GM23338 (cell line): ENCODE results near the gene ALDH7A1. TPM values are rescaled to one million over a fixed set of nuclear protein-coding genes. Genes with fewer than 3 reads are reported as not detected.

Experiments
- ATAC-seq: fragments of 200-7000 bp; cut with Tn5 transposase; 3 replicates; pipeline ENCODE4 v1.9.1; 2020
- DNase-seq: peaks from one replicate; pipeline ENCODE4 v3.0.0-alpha.2; 2015; ENCODE audit warnings: low spot score
- H2AFZ ChIP-seq: fragments of 200-600 bp; sonication (generic); 2 replicates; pipeline ENCODE4 v1.8.0; 2016; ENCODE audit warnings: antibody characterized with exemption, mild to moderate bottlenecking, moderate library complexity
- H3F3A ChIP-seq: fragments of 200-600 bp; sonication (generic); replicated peaks from 2 replicates; pipeline ENCODE4 v1.8.0; 2017; ENCODE audit warnings: antibody characterized with exemption, mixed run types, low read depth
- H3K27ac ChIP-seq: fragments of 200-600 bp; sonication (generic); 2 replicates; pipeline ENCODE4 v1.6.1; 2016; ENCODE audit warnings: low read depth
- H3K27me3 ChIP-seq: fragments of 200-600 bp; sonication (generic); 2 replicates; pipeline ENCODE4 v1.8.0; 2016; ENCODE audit warnings: mild to moderate bottlenecking, mixed run types, moderate library complexity; ENCODE audit not compliant: insufficient read depth
- H3K36me3 ChIP-seq: fragments of 200-600 bp; sonication (generic); 2 replicates; pipeline ENCODE4 v1.8.0; 2016; ENCODE audit warnings: mild to moderate bottlenecking; ENCODE audit not compliant: insufficient read depth
- H3K4me1 ChIP-seq: fragments of 200-600 bp; sonication (generic); 2 replicates; pipeline ENCODE4 v1.8.0; 2016; ENCODE audit warnings: mild to moderate bottlenecking, moderate library complexity; ENCODE audit not compliant: insufficient read depth
- H3K4me2 ChIP-seq: fragments of 200-600 bp; sonication (generic); 2 replicates; pipeline ENCODE4 v1.7.1; 2017; ENCODE audit warnings: mixed run types
- H3K4me3 ChIP-seq: fragments of 200-600 bp; sonication (generic); 2 replicates; pipeline ENCODE4 v1.6.1; 2016; ENCODE audit warnings: mixed run types
- H3K79me2 ChIP-seq: fragments of 200-600 bp; sonication (generic); replicated peaks from 2 replicates; pipeline ENCODE4 v1.8.0; 2017; ENCODE audit warnings: mild to moderate bottlenecking; ENCODE audit not compliant: insufficient read depth
- H3K9me2 ChIP-seq: fragments of 200-600 bp; sonication (generic); 2 replicates; pipeline ENCODE4 v1.8.0; 2017; ENCODE audit not compliant: insufficient read depth
- H4K20me1 ChIP-seq: fragments of 200-600 bp; sonication (generic); replicated peaks from 2 replicates; pipeline ENCODE4 v1.8.0; 2017; ENCODE audit warnings: mild to moderate bottlenecking; ENCODE audit not compliant: insufficient read depth
- H3K27ac Mint-ChIP-seq: 2 replicates; pipeline ENCODE4 v1.8.0; 2020; ENCODE audit warnings: inconsistent platforms, mild to moderate bottlenecking, moderate library complexity, mixed read lengths
- H3K27me3 Mint-ChIP-seq: 3 replicates; pipeline ENCODE4 v1.8.0; 2022; ENCODE audit warnings: low read depth, mild to moderate bottlenecking, moderate library complexity, mixed read lengths, inconsistent platforms; ENCODE audit not compliant: insufficient read depth, poor library complexity
- H3K36me3 Mint-ChIP-seq: 3 replicates; pipeline ENCODE4 v1.8.0; 2021; ENCODE audit warnings: low read depth, mild to moderate bottlenecking, inconsistent platforms, moderate library complexity, mixed read lengths
- H3K4me1 Mint-ChIP-seq: 3 replicates; pipeline ENCODE4 v1.8.0; 2020; ENCODE audit warnings: mild to moderate bottlenecking, inconsistent platforms, mixed read lengths
- H3K4me3 Mint-ChIP-seq: 3 replicates; pipeline ENCODE4 v1.8.0; 2021; ENCODE audit warnings: moderate library complexity, mild to moderate bottlenecking, inconsistent platforms, mixed read lengths
- H3K9me3 Mint-ChIP-seq: 3 replicates; pipeline ENCODE4 v1.8.0; 2020; ENCODE audit warnings: moderate library complexity, mild to moderate bottlenecking, inconsistent platforms, mixed read lengths
- CREB1 ChIP-seq: fragments of 250-450 bp; sonication (Bioruptor Pico); IDR thresholded peaks from 2 replicates; pipeline ENCODE4 v1.5.0; 2020; ENCODE audit warnings: low read depth, mild to moderate bottlenecking, moderate library complexity
- ETS1 ChIP-seq: IDR thresholded peaks from 2 replicates; pipeline ENCODE4 v1.6.1; 2016; ENCODE audit warnings: antibody characterized with exemption
- EZH2 ChIP-seq: fragments of 200-600 bp; sonication (generic); IDR thresholded peaks from one replicate; pipeline ENCODE4 v1.8.0; 2017; ENCODE audit warnings: antibody characterized with exemption, mild to moderate bottlenecking, low read depth; ENCODE audit not compliant: unreplicated experiment
- EZH2phosphoT487 ChIP-seq: fragments of 200-600 bp; sonication (generic); IDR thresholded peaks from one replicate; pipeline ENCODE4 v1.8.1; 2018; ENCODE audit warnings: antibody characterized with exemption; ENCODE audit not compliant: unreplicated experiment
- JUNB ChIP-seq: IDR thresholded peaks from one replicate; pipeline ENCODE4 v1.6.1; 2016; ENCODE audit warnings: antibody characterized with exemption; ENCODE audit not compliant: unreplicated experiment
- NANOG ChIP-seq: IDR thresholded peaks from 2 replicates; pipeline ENCODE4 v1.6.1; 2016; ENCODE audit warnings: antibody characterized with exemption, borderline replicate concordance
- REST ChIP-seq: IDR thresholded peaks from one replicate; pipeline ENCODE4 v1.6.1; 2018; ENCODE audit warnings: antibody characterized with exemption; ENCODE audit not compliant: unreplicated experiment
- ZNF114 ChIP-seq: fragments of 250-450 bp; sonication (Bioruptor Pico); IDR thresholded peaks from 2 replicates; pipeline ENCODE4 v1.5.0; 2020; ENCODE audit warnings: mild to moderate bottlenecking, moderate library complexity
- ZNF331 ChIP-seq: fragments of 250-450 bp; sonication (Bioruptor Pico); IDR thresholded peaks from 2 replicates; pipeline ENCODE4 v1.5.0; 2020; ENCODE audit warnings: low read depth, mild to moderate bottlenecking, moderate library complexity
- ZNF462 ChIP-seq: fragments of 250-450 bp; sonication (Bioruptor Pico); IDR thresholded peaks from 2 replicates; pipeline ENCODE4 v1.5.0; 2020; ENCODE audit warnings: mild to moderate bottlenecking, moderate library complexity
- polyA plus RNA-seq: library from polyadenylated mRNA; unstranded; fragments of >200 nt; fragmentation: Nextera tagmentation; extraction: Ambion mirVana; gene quantifications from 2 replicates; pipeline ENCODE4 v1.2.1, GENCODE V29; 2016
- total RNA-seq: library from RNA; depleted of rRNA; stranded (reverse); fragments of >200 nt; shearing (Covaris generic); gene quantifications from 2 replicates; pipeline ENCODE4 v1.2.3, GENCODE V29; 2014

Gene ALDH7A1
- total and polyA plus RNA-seq, 2 experiments from 2014 or later = 122 to 198 TPM

GRCh38 chr5:126520593-126520953, 74.4 kb downstream of the ALDH7A1 start (continued):
- no peak for TF ChIP-seq ZNF462 (CRISPR knock-in tag)
- TF ChIP-seq EZH2phosphoT487 = no peak
- no peak for TF ChIP-seq JUNB
- TF ChIP-seq EZH2 = no peak

- Histone ChIP-seq H3K9me2 (no peaks in the 10 kb centered on the region; the same call in 1 of the 2 replicates), H3K4me1 (peaks cover 7% of the 10 kb centered on the region), H3F3A (no peaks in the 10 kb centered on the region), H2AFZ (peak overlapping the region; percentile 64), H3K27ac (no peak overlapping the region), H3K4me3 (no peak overlapping the region), H3K36me3 (no peaks in the 10 kb centered on the region), H3K4me2 (no peak overlapping the region; the same call in 1 of the 2 replicates), H3K79me2 (no peaks in the 10 kb centered on the region), H4K20me1 (no peaks in the 10 kb centered on the region), H3K27me3 (no peaks in the 10 kb centered on the region)
- DNase-seq (no peak), ATAC-seq (no peak; the same call in 2 of the 3 replicates)
- Mint-ChIP-seq H3K27ac (no peak overlapping the region), H3K4me1 (peaks cover 4% of the 10 kb centered on the region), H3K27me3 (peaks cover 3% of the 10 kb centered on the region), H3K36me3 (no peaks in the 10 kb centered on the region), H3K4me3 (no peak overlapping the region), H3K9me3 (peaks cover 4% of the 10 kb centered on the region; the same call in 1 of the 3 replicates)
- TF ChIP-seq CREB1 (CRISPR knock-in tag) (no peak), ETS1 (no peak), REST (no peak), ZNF331 (CRISPR knock-in tag) (no peak), JUNB (no peak), ZNF114 (CRISPR knock-in tag) (no peak), NANOG (no peak)
These were observed 75.1 kb downstream of the ALDH7A1 start for GRCh38 chr5:126519637-126520592.
